CD4-positive, alpha-beta T cell treated with Interleukin-17A for 4 hours (primary cell): ENCODE results near the gene INPP5E.

ENCODE experiments used
- DNase-seq: peaks from one replicate; pipeline ENCODE4 v3.0.0-alpha.2; 2020; ENCODE audit warnings: mixed read lengths

Gene INPP5E

GRCh38 chr9:136439481-136440408, at the start of gene INPP5E:
Gene INPP5E (minus strand): TSS chr9:136439845. CDS start chr9:136439419, 426 bp downstream.
- DNase-seq: peak; percentile 84

- peak; percentile 87 for DNase-seq
Measured at GRCh38 chr9:136488247-136489214, 48.9 kb upstream of the INPP5E start.

- no peak for DNase-seq
Measured at GRCh38 chr9:136487672-136488071, 48.0 kb upstream of the INPP5E start.

- no peak for DNase-seq
Measured at GRCh38 chr9:136486823-136487620, 47.4 kb upstream of the INPP5E start.

GRCh38 chr9:136486131-136486530, 46.5 kb upstream of the INPP5E start:
- DNase-seq: no peak

GRCh38 chr9:136485049-136486045, 45.7 kb upstream of the INPP5E start:
- peak; percentile 90 for DNase-seq

- no peak for DNase-seq
Measured at GRCh38 chr9:136484153-136485048, 44.8 kb upstream of the INPP5E start.

- peak; percentile 98 for DNase-seq
Measured at GRCh38 chr9:136483589-136484152, 44.0 kb upstream of the INPP5E start.

GRCh38 chr9:136482793-136483588, 43.3 kb upstream of the INPP5E start, which contains the start of gene SEC16A:
Gene SEC16A (minus strand): TSS chr9:136483040. CDS start chr9:136477615, 5,425 bp downstream.
- DNase-seq: peak; percentile 100

- peak; percentile 31 for DNase-seq
Measured at GRCh38 chr9:136482046-136482792, 42.6 kb upstream of the INPP5E start.

- DNase-seq: no peak
Measured at GRCh38 chr9:136481558-136481957, 41.9 kb upstream of the INPP5E start.

- no peak for DNase-seq
Measured at GRCh38 chr9:136476369-136477150, 36.9 kb upstream of the INPP5E start.

- no peak for DNase-seq
Measured at GRCh38 chr9:136474974-136475865, 35.6 kb upstream of the INPP5E start.

GRCh38 chr9:136474021-136474640, 34.5 kb upstream of the INPP5E start:
- DNase-seq: no peak

GRCh38 chr9:136473354-136473721, 33.7 kb upstream of the INPP5E start:
- DNase-seq: no peak
